ENCODE measurements around the gene BOLA1. TPM values are rescaled to one million over a fixed set of nuclear protein-coding genes. Genes with fewer than 3 reads are reported as not detected.

The BOLA1 gene
- total and polyA plus RNA-seq, 2 experiments from 2014 or later: 18.4 to 26.2 TPM

DNA sequence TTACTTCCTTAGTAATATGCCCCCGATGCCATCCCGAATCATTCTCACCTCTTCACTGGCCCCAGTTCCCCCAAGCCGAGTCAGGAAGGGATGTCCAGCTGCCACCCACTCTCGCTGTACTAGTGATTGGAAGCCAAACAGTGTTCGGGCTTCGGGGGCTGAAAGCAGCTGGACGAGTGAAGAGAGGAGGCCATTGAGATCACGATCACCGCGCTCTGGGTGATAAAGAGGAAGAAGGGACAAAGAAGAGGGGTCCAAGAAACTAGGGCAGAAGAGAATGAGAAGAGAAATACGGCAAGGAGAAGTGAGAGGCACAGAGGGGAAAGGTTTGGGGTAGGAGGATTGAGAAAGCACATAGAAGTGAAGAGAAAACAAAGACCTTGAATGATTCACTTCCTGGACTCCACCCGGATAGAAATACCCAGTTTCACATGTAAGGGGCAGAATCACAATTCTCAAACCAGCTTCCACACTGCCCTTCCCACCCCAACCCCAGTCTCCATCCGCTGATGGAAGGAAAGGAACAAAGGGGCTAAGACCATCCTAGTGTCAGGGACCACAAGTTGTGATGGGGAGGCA is 31.9 kb downstream of the BOLA1 start:
- no peak overlapping the region for H3K4me3 Mint-ChIP-seq
- no peaks in the 10 kb centered on the region for H3K9me3 Mint-ChIP-seq
- peaks cover 8% of the 10 kb centered on the region for H3K36me3 Mint-ChIP-seq (ENCODE audit: low read depth)
- peaks cover 16% of the 10 kb centered on the region for H3K4me1 Mint-ChIP-seq
- Histone ChIP-seq H4K20me1 (replicated peaks; ENCODE audit: insufficient read depth) (peaks cover 7% of the 10 kb centered on the region), H3K4me2 (no peak overlapping the region), H3K4me3 (no peak overlapping the region), H3K9me2 (ENCODE audit: insufficient read depth) (no peaks in the 10 kb centered on the region), H3F3A (replicated peaks; ENCODE audit: low read depth) (peaks cover 7% of the 10 kb centered on the region; the same call in 1 of the 2 replicates), H3K79me2 (replicated peaks; ENCODE audit: insufficient read depth) (peaks cover 12% of the 10 kb centered on the region), H3K4me1 (ENCODE audit: insufficient read depth) (peaks cover 20% of the 10 kb centered on the region), H3K27me3 (ENCODE audit: insufficient read depth) (no peaks in the 10 kb centered on the region), H3K27ac (ENCODE audit: low read depth) (no peak overlapping the region), H3K36me3 (ENCODE audit: insufficient read depth) (peaks cover 2% of the 10 kb centered on the region), H2AFZ (no peak overlapping the region)
- DNase-seq (ENCODE audit: low spot score): no peak
- TF ChIP-seq ZNF114 (CRISPR knock-in tag; IDR thresholded peaks at IDR 0.05) (no peak), STAT1 (IDR thresholded peaks at IDR 0.05; ENCODE audit: unreplicated experiment) (no peak), JUNB (IDR thresholded peaks at IDR 0.05; ENCODE audit: unreplicated experiment) (no peak), CREB1 (CRISPR knock-in tag; IDR thresholded peaks at IDR 0.05; ENCODE audit: low read depth) (no peak), NANOG (IDR thresholded peaks at IDR 0.05; ENCODE audit: borderline replicate concordance) (no peak), ZNF331 (CRISPR knock-in tag; IDR thresholded peaks at IDR 0.05; ENCODE audit: low read depth) (no peak), ZNF462 (CRISPR knock-in tag; IDR thresholded peaks at IDR 0.05) (no peak), EZH2 (IDR thresholded peaks at IDR 0.05; ENCODE audit: low read depth, unreplicated experiment) (no peak), POLR2AphosphoS5 (IDR thresholded peaks at IDR 0.05; ENCODE audit: low read depth) (no peak)
- TF ChIP-seq, protein P1, sequence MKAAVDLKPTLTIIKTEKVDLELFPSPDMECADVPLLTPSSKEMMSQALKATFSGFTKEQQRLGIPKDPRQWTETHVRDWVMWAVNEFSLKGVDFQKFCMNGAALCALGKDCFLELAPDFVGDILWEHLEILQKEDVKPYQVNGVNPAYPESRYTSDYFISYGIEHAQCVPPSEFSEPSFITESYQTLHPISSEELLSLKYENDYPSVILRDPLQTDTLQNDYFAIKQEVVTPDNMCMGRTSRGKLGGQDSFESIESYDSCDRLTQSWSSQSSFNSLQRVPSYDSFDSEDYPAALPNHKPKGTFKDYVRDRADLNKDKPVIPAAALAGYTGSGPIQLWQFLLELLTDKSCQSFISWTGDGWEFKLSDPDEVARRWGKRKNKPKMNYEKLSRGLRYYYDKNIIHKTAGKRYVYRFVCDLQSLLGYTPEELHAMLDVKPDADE (IDR thresholded peaks at IDR 0.05): no peak
- TF ChIP-seq, protein P2, sequence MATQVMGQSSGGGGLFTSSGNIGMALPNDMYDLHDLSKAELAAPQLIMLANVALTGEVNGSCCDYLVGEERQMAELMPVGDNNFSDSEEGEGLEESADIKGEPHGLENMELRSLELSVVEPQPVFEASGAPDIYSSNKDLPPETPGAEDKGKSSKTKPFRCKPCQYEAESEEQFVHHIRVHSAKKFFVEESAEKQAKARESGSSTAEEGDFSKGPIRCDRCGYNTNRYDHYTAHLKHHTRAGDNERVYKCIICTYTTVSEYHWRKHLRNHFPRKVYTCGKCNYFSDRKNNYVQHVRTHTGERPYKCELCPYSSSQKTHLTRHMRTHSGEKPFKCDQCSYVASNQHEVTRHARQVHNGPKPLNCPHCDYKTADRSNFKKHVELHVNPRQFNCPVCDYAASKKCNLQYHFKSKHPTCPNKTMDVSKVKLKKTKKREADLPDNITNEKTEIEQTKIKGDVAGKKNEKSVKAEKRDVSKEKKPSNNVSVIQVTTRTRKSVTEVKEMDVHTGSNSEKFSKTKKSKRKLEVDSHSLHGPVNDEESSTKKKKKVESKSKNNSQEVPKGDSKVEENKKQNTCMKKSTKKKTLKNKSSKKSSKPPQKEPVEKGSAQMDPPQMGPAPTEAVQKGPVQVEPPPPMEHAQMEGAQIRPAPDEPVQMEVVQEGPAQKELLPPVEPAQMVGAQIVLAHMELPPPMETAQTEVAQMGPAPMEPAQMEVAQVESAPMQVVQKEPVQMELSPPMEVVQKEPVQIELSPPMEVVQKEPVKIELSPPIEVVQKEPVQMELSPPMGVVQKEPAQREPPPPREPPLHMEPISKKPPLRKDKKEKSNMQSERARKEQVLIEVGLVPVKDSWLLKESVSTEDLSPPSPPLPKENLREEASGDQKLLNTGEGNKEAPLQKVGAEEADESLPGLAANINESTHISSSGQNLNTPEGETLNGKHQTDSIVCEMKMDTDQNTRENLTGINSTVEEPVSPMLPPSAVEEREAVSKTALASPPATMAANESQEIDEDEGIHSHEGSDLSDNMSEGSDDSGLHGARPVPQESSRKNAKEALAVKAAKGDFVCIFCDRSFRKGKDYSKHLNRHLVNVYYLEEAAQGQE (IDR thresholded peaks at IDR 0.05; ENCODE audit: unreplicated experiment): no peak
- H3K27me3 Mint-ChIP-seq (ENCODE audit: insufficient read depth, low read depth, poor library complexity): peaks cover 9% of the 10 kb centered on the region
- ATAC-seq: no peak
- no peak overlapping the region for H3K27ac Mint-ChIP-seq
